NCI-H345 (cell line): ENCODE data around the gene RABL3.
"Not testable (repeated sequence)": the region's sequence is repeated elsewhere in the genome, so short reads cannot be mapped to it uniquely, and the experiment has no call there.

Experiments used
- DNase-seq: peaks from one replicate; lab custom pipeline; 2025; lab: John Stamatoyannopoulos, UW

RABL3 gene

GRCh38 chr3:120642368-120642948 lies 99.9 kb downstream of the RABL3 start:
- no peak for DNase-seq

DNA sequence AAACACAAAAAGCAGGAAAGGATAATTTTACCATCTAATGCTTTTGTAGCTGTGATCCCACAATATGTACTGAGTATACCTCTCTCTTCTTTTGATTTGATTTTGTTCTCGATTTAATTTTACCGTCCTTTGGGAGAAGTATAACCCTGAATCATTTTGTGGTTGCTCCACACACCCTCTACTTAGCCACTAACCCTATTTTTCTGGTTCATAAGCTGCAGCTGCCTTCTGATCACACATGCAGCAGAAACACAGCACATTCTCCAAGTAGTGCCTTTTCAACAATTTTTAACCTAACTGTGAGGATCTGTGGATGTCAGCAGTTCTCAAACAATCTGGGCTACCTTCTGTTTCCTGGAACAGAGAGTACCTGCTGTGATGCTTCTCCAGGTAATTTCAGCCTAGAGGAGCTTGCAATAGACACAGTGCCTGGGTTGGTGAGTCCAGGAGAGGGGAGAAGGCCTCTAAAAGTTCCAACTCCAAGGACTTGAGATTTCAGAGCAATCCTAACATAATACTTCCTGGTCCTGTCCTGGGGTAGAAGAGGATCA lies 100.5 kb downstream of the RABL3 start:
- DNase-seq: no peak

DNA sequence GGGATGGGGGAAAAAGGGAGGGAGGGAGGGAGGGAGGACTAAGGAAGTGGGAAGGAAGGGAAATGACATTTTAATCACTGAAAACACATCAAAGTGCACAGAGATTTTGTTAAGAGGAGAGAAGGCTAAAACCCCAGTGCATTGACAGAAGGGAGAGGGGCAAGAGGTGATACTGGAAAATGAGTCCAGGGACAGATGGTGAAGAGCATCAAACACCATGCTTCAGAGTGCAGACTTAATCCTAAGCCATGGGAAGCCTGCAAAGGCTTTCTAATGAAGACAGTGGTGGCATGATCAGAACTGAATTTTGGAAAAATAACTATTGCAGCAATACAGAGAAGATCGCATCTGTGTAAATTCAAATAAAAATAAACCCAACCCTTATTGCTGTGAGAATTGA lies 102.1 kb downstream of the RABL3 start:
- DNase-seq: no peak

- DNase-seq: not testable (repeated sequence)
Measured at GRCh38 chr3:120638820-120639219, 103.5 kb downstream of the RABL3 start.

DNA sequence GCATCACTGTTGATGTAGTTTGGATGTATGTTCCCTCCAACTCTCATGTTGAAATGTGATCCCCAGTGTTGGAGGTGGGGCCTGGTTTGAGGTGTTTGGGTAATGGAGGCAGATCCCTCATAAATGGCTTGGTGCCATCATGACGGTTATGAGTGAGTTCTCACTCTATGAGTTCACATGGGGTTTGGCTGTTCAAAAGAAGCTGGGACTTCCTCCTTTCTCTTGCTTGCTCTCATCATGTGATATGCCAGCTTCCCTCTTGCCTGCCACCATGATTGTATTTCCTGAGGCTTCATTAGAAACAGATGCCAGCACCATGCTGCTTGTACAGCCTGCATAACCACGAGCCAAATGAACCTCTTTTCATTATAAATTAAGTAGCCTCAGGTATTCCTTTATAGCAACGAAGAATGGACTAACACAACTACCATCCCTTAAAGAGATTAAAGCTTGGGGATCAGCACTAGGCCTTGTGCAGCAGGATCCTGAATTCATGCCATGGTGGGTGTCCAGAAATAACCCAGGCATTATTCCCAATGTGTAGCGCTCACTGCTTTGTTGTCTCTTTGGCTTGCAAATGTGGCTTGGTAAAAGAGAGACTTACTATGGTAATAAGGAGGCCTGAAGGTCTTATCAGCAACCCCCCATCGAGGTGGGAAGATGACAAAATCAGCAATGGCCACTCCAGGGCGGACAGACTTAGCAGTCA lies 104.3 kb downstream of the RABL3 start:
- DNase-seq: no peak

DNA sequence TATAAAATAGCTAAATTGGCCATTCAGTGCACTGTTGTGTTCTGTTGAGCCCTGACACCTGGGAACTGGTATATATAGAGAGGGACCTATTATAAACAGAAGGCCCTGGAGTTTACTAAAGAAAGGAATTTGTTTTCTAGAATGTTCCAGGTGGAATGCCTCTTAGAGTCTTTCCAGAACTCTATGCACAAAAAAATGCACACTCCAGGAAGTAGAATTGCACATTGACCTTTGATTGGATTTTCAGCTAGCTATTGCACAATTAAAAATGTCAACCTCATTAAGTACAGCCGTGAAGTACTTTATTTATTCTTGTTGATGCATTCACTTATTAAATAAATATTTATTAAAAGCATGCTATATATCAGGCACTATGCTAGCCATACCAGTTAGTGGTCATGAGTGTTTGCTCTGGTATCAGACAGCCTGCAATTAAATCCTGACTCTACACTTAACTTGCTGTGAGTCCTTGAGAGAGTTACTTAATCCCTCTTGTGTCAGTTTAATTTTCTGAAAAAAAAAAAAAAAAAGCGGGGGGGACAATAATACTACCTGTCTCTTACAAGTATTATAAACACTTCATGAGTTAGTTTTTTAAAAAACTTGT lies 105.4 kb downstream of the RABL3 start:
- DNase-seq: no peak
